ENCODE results near the gene CKS1B. TPM values are rescaled to one million over a fixed set of nuclear protein-coding genes. Genes with fewer than 3 reads are reported as not detected.

The CKS1B gene
- total and polyA plus RNA-seq, 4 donors = 32.4 to 57.9 (median 44.4) TPM

DNA sequence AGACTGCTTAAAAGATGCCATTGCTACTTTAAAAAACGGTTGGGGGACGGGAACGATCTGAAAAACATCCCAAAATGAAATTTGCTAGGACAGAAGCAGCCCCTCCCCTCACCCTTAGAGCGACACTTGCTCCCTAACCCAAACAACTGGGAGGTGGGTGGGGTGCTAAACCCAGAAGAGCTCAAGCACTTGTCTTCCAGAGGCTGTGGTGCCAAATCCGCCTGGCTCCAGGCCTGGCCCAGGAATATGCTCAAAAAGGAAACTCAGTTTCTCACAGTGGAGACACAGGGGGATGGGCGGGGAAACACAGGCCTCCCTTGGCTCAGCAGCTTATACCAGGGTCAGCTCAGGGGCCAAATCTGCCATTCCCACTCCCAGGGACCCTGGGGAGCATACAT is 17.9 kb upstream of the CKS1B start:
- peaks cover 9 to 55% (median 34%) of the 10 kb centered on the region in 4 donors for H3K4me1 ChIP-seq (ENCODE audit: control insufficient read depth in 4 of 4, insufficient read depth in 4 of 4, low read length in 3 of 4)
- peak overlapping the region in 2 of 3 donors; percentile 40 to 57 for H3K4me3 ChIP-seq (ENCODE audit: low read depth in 1 of 3, low read length in 3 of 3)
- peaks cover 0 to 10% (median 2%) of the 10 kb centered on the region in 4 donors for H3K36me3 ChIP-seq (ENCODE audit: control insufficient read depth in 4 of 4, insufficient read depth in 3 of 4, low read depth in 1 of 4, low read length in 3 of 4)
- peak overlapping the region; percentile 27 to 42 for H3K9ac ChIP-seq (ENCODE audit: low read depth in 1 of 2, low read length in 2 of 2)
- no peaks in the 10 kb centered on the region for H3K9me3 ChIP-seq (ENCODE audit: control insufficient read depth in 4 of 4, low read length in 3 of 4)
- no peaks in the 10 kb centered on the region for H3K27me3 ChIP-seq (ENCODE audit: control insufficient read depth in 4 of 4, insufficient read depth in 4 of 4, low read length in 3 of 4)
- DNase-seq (ENCODE audit: low spot score) = no peak
- peak overlapping the region; percentile 10 to 49 for H3K27ac ChIP-seq (ENCODE audit: low read depth in 1 of 2, low read length in 2 of 2)
- TF ChIP-seq JUND (IDR thresholded peaks at IDR 0.05) (no peak), HNF4A (conservative IDR thresholded peaks at IDR 0.05) (no peak)
- TF ChIP-seq, protein P1, sequence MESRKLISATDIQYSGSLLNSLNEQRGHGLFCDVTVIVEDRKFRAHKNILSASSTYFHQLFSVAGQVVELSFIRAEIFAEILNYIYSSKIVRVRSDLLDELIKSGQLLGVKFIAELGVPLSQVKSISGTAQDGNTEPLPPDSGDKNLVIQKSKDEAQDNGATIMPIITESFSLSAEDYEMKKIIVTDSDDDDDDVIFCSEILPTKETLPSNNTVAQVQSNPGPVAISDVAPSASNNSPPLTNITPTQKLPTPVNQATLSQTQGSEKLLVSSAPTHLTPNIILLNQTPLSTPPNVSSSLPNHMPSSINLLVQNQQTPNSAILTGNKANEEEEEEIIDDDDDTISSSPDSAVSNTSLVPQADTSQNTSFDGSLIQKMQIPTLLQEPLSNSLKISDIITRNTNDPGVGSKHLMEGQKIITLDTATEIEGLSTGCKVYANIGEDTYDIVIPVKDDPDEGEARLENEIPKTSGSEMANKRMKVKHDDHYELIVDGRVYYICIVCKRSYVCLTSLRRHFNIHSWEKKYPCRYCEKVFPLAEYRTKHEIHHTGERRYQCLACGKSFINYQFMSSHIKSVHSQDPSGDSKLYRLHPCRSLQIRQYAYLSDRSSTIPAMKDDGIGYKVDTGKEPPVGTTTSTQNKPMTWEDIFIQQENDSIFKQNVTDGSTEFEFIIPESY (IDR thresholded peaks at IDR 0.05) = no peak
- 30% methylated on average over 6 of the region's 6 CpGs for WGBS

DNA sequence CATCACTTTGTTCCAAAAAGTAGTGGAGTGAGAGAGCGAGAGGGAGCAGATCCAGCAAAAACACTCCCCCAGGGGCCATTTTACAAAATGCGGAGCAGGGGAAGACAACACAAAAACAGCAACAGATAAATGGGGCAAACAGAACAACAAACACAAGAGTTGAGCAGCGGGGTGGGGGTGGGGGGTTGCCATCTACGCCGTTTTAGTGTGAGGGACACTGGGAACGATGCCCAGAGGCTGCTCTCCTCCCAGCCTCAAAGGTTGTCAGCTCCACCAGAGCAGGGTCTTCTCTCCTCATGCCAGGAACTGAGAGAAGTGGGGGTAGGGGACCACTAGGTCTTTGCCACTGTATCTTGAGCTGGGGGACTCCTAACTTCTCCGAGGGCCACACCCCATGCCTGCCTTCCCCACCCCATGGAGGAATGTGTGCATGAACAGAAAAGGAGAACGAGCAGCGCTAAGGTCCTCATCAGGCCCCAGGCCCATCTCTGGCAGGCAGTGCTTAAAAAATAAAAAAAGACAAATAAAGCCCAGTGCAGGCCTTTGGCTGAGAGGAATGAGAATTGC is 17.3 kb upstream of the CKS1B start:
- H3K4me1 ChIP-seq (ENCODE audit: control insufficient read depth in 4 of 4, insufficient read depth in 4 of 4, low read length in 3 of 4) = peaks cover 9 to 56% (median 35%) of the 10 kb centered on the region in 4 donors
- H3K27ac ChIP-seq (ENCODE audit: low read depth in 1 of 2, low read length in 2 of 2) = no peak overlapping the region
- H3K27me3 ChIP-seq (ENCODE audit: control insufficient read depth in 4 of 4, insufficient read depth in 4 of 4, low read length in 3 of 4) = no peaks in the 10 kb centered on the region
- H3K9ac ChIP-seq (ENCODE audit: low read depth in 1 of 2, low read length in 2 of 2) = no peak overlapping the region
- TF ChIP-seq, protein P2, sequence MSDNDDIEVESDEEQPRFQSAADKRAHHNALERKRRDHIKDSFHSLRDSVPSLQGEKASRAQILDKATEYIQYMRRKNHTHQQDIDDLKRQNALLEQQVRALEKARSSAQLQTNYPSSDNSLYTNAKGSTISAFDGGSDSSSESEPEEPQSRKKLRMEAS (IDR thresholded peaks at IDR 0.05) = no peak
- no peak overlapping the region for H3K4me3 ChIP-seq (ENCODE audit: low read depth in 1 of 3, low read length in 3 of 3)
- DNase-seq (ENCODE audit: low spot score) = no peak
- WGBS = 64% methylated on average over 9 of the region's 9 CpGs
- peaks cover 0 to 10% (median 2%) of the 10 kb centered on the region in 4 donors for H3K36me3 ChIP-seq (ENCODE audit: control insufficient read depth in 4 of 4, insufficient read depth in 3 of 4, low read depth in 1 of 4, low read length in 3 of 4)
- H3K9me3 ChIP-seq (ENCODE audit: control insufficient read depth in 4 of 4, low read length in 3 of 4) = no peaks in the 10 kb centered on the region

DNA sequence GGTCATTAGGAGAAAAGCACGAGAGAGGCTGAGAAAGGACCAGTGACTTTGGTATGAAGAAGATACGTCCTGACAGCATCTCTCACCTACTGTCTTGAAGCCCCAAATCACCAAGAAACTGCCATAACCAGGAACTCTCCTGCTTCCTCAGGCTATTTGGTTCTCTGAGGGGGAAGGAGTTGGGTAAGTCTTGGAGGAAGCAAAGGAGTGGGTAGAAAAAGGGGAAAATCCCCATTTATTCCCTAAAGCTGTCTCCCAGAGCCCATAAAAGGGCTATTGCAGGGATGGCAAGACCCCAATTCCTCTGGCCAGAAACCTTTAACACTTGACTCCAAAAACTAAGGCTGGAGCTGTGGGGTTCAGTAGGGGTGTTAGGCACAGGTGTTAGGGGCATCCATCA is 16.4 kb upstream of the CKS1B start:
- Histone ChIP-seq H3K36me3 (ENCODE audit: control insufficient read depth in 4 of 4, insufficient read depth in 3 of 4, low read depth in 1 of 4, low read length in 3 of 4) (peaks cover 0 to 12% (median 2%) of the 10 kb centered on the region in 4 donors), H3K9me3 (ENCODE audit: control insufficient read depth in 4 of 4, low read length in 3 of 4) (no peaks in the 10 kb centered on the region), H3K27ac (ENCODE audit: low read depth in 1 of 2, low read length in 2 of 2) (no peak overlapping the region), H3K9ac (ENCODE audit: low read depth in 1 of 2, low read length in 2 of 2) (no peak overlapping the region), H3K4me1 (ENCODE audit: control insufficient read depth in 4 of 4, insufficient read depth in 4 of 4, low read length in 3 of 4) (peaks cover 9 to 63% (median 42%) of the 10 kb centered on the region in 4 donors), H3K27me3 (ENCODE audit: control insufficient read depth in 4 of 4, insufficient read depth in 4 of 4, low read length in 3 of 4) (no peaks in the 10 kb centered on the region), H3K4me3 (ENCODE audit: low read depth in 1 of 3, low read length in 3 of 3) (no peak overlapping the region)
- TF ChIP-seq GABPA (IDR thresholded peaks at IDR 0.05 in 1 of 2, conservative IDR thresholded peaks at IDR 0.05 in 1 of 2) = no peak
- no peak for TF ChIP-seq HNF4A (conservative IDR thresholded peaks at IDR 0.05)
- no peak for TF ChIP-seq RAD21 (IDR thresholded peaks at IDR 0.05)
- no peak for TF ChIP-seq JUND (IDR thresholded peaks at IDR 0.05)
- no peak for TF ChIP-seq FOXA1 (IDR thresholded peaks at IDR 0.05)
- TF ChIP-seq FOXA2 (IDR thresholded peaks at IDR 0.05) = no peak
- TF ChIP-seq YY1 (IDR thresholded peaks at IDR 0.05) = no peak
- TF ChIP-seq, protein P2 (IDR thresholded peaks at IDR 0.05) = no peak
- no peak for TF ChIP-seq TAF1 (conservative IDR thresholded peaks at IDR 0.05)
- no peak for TF ChIP-seq HNF4G (IDR thresholded peaks at IDR 0.05)
- TF ChIP-seq EGR1 (IDR thresholded peaks at IDR 0.05; ENCODE audit: low read depth in 2 of 2) = no peak
- no peak for TF ChIP-seq NR2F2 (IDR thresholded peaks at IDR 0.05)
- TF ChIP-seq, protein P3, sequence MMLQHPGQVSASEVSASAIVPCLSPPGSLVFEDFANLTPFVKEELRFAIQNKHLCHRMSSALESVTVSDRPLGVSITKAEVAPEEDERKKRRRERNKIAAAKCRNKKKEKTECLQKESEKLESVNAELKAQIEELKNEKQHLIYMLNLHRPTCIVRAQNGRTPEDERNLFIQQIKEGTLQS (IDR thresholded peaks at IDR 0.05) = no peak
- TF ChIP-seq, protein P1 (IDR thresholded peaks at IDR 0.05) = no peak
- TF ChIP-seq, protein P4, sequence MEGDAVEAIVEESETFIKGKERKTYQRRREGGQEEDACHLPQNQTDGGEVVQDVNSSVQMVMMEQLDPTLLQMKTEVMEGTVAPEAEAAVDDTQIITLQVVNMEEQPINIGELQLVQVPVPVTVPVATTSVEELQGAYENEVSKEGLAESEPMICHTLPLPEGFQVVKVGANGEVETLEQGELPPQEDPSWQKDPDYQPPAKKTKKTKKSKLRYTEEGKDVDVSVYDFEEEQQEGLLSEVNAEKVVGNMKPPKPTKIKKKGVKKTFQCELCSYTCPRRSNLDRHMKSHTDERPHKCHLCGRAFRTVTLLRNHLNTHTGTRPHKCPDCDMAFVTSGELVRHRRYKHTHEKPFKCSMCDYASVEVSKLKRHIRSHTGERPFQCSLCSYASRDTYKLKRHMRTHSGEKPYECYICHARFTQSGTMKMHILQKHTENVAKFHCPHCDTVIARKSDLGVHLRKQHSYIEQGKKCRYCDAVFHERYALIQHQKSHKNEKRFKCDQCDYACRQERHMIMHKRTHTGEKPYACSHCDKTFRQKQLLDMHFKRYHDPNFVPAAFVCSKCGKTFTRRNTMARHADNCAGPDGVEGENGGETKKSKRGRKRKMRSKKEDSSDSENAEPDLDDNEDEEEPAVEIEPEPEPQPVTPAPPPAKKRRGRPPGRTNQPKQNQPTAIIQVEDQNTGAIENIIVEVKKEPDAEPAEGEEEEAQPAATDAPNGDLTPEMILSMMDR (IDR thresholded peaks at IDR 0.05; ENCODE audit: low read depth, low read length, missing input control) = no peak
- TF ChIP-seq RXRA (IDR thresholded peaks at IDR 0.05) = no peak
- DNase-seq (ENCODE audit: low spot score) = no peak
- 90% methylated on average over 2 of the region's 2 CpGs for WGBS
